Testis (tissue), 3 donors: ENCODE measurements around the gene CNKSR1. TPM values are rescaled to one million over a fixed set of nuclear protein-coding genes. Genes with fewer than 3 reads are reported as not detected.

Source experiments
- DNase-seq: peaks from one replicate; pipeline ENCODE4 v3.0.0-alpha.2; 2019
- H3K27ac ChIP-seq, 2 donors: fragments of 200-600 bp; sonication (generic); one replicate each; pipeline ENCODE4 v1.5.1; 2019
- H3K27me3 ChIP-seq: fragments of 200-600 bp; sonication (generic); one replicate; pipeline ENCODE4 v1.5.1; 2019
- H3K36me3 ChIP-seq: fragments of 200-600 bp; sonication (generic); one replicate; pipeline ENCODE4 v1.5.1; 2017; ENCODE audit warnings: low read depth; ENCODE audit errors: missing control alignments
- H3K4me1 ChIP-seq: fragments of 200-600 bp; sonication (generic); one replicate; pipeline ENCODE4 v1.5.1; 2019
- H3K4me3 ChIP-seq, 2 donors: fragments of 200-600 bp; sonication (generic); one replicate each; pipeline ENCODE4 v1.5.1; 2017 to 2019
- H3K9me3 ChIP-seq: fragments of 200-600 bp; sonication (generic); one replicate; pipeline ENCODE4 v1.5.1; 2017
- POLR2A ChIP-seq: fragments of 450-650 bp; IDR thresholded peaks from one replicate; pipeline ENCODE4 v1.6.1; 2017; ENCODE audit warnings: antibody characterized with exemption, mild to moderate bottlenecking, moderate library complexity
- WGBS, 2 donors: methylation state at CpG; one replicate each; pipeline ENCODE4 v1.1.5; 2018; 5-methylcytosine and 5-hydroxymethylcytosine counted together
- intact Hi-C: fragments of 100-400 bp; cut with DNase I; formaldehyde crosslinking; loops from one replicate; pipeline ENCODE4 v1.15.1; 2023; ENCODE audit warnings: low total_unique reads
- polyA plus RNA-seq: library from polyadenylated mRNA; stranded (reverse); fragments of 350-450 nt; fragmentation: Illumina TruSeq; extraction: RNeasy Lipid Tissue Mini Kit (QIAGEN cat#74804); gene quantifications from one replicate; pipeline ENCODE4 v1.2.3, GENCODE V29; 2014; ENCODE audit warnings: low read depth, low replicate concordance; ENCODE audit not compliant: insufficient read depth
- total RNA-seq, 2 donors: library from RNA; depleted of rRNA; stranded (reverse); fragments of >200 nt; gene quantifications; one replicate each; pipeline ENCODE4 v1.2.3, GENCODE V29; 2016
- TF ChIP-seq, protein P1 (sequence below), 3 experiments: fragments of 450-650 bp in 2 of 3; fragments of 200-600 bp in 1 of 3; sonication (generic) in 1 of 3; IDR thresholded peaks; one replicate each; pipeline ENCODE4 v1.5.1; 2016 to 2019; ENCODE audit warnings: antibody characterized with exemption in 3 of 3, mild to moderate bottlenecking in 2 of 3, moderate library complexity in 1 of 3

Gene CNKSR1
- total and polyA plus RNA-seq, 3 donors from 2014 or later = 2.7 to 9.6 (median 7.6) TPM

DNA sequence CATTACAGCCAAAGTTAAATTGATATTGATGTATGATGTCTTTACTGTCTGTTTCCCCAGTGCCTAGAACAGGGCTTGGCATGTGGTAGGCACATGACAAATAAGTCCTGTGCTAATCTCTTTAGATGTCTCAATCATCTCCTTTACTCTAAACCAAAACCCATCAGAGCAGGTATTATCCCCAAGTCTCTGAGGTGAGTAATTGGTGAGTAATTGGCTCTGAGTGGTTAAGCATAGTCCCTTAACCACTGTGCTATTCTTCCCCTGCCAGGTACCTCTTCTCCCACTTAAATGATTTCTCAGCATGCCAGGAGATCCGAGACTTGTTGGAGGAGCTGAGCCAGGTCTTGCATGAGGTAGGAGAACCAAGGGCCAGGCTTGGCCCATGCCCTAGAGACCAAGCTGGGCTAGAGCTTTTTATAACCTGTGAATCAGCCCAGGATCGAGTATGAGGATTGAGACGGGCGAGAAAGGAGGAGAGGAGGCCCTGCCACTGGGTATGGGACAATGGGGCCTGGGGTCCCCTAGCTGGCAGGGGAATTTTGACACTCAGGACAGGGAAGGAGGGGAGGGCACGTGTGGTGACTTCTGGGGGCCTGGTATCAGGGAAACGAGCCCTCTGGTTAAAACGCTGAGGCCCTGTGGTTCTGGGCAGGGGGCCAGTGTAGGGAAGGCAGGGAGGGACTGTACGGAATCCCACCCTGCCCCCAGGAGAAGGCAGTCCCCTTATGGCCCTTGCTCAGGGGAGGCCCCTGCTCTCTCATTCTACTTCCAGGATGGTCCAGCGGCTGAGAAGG, 4.5 kb downstream of the CNKSR1 start:
- no peak overlapping the region for H3K4me3 ChIP-seq
- no peaks in the 10 kb centered on the region for H3K9me3 ChIP-seq
- no peaks in the 10 kb centered on the region for H3K4me1 ChIP-seq
- WGBS, 2 donors = 76 to 86% methylated on average over 8 to 9 of the region's 9 CpGs
- H3K27ac ChIP-seq = no peak overlapping the region
- intact Hi-C loops = no loop called here
- TF ChIP-seq, protein P1, sequence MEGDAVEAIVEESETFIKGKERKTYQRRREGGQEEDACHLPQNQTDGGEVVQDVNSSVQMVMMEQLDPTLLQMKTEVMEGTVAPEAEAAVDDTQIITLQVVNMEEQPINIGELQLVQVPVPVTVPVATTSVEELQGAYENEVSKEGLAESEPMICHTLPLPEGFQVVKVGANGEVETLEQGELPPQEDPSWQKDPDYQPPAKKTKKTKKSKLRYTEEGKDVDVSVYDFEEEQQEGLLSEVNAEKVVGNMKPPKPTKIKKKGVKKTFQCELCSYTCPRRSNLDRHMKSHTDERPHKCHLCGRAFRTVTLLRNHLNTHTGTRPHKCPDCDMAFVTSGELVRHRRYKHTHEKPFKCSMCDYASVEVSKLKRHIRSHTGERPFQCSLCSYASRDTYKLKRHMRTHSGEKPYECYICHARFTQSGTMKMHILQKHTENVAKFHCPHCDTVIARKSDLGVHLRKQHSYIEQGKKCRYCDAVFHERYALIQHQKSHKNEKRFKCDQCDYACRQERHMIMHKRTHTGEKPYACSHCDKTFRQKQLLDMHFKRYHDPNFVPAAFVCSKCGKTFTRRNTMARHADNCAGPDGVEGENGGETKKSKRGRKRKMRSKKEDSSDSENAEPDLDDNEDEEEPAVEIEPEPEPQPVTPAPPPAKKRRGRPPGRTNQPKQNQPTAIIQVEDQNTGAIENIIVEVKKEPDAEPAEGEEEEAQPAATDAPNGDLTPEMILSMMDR (IDR thresholded peaks at IDR 0.05) = no peak
- TF ChIP-seq POLR2A = no peak
- DNase-seq = no peak
- no peaks in the 10 kb centered on the region for H3K36me3 ChIP-seq
- no peaks in the 10 kb centered on the region for H3K27me3 ChIP-seq

DNA sequence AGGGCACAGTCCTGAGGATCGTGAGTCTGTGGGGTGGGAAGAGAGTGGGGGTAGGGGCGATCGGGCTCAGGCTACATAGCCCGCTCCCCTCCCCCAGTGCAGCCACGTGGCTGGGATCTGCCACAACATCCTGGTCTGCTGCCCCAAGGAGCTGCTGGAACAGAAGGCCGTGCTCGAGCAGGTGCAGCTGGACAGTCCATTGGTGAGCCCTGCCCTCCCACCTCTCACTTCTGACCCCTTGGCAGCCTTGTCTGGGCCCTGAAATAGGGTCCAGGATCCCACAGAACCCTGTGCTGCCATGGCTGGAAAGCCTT, 5.0 kb downstream of the CNKSR1 start:
- DNase-seq = no peak
- WGBS, 2 donors = 85 to 87% methylated on average over 6 to 7 of the region's 7 CpGs
- no peak overlapping the region for H3K4me3 ChIP-seq
- no peak overlapping the region for H3K27ac ChIP-seq
- intact Hi-C loops = no loop called here
- H3K27me3 ChIP-seq = no peaks in the 10 kb centered on the region
- TF ChIP-seq, protein P1 (IDR thresholded peaks at IDR 0.05) = no peak
- no peak for TF ChIP-seq POLR2A
- no peaks in the 10 kb centered on the region for H3K4me1 ChIP-seq
- no peaks in the 10 kb centered on the region for H3K36me3 ChIP-seq
- H3K9me3 ChIP-seq = no peaks in the 10 kb centered on the region

DNA sequence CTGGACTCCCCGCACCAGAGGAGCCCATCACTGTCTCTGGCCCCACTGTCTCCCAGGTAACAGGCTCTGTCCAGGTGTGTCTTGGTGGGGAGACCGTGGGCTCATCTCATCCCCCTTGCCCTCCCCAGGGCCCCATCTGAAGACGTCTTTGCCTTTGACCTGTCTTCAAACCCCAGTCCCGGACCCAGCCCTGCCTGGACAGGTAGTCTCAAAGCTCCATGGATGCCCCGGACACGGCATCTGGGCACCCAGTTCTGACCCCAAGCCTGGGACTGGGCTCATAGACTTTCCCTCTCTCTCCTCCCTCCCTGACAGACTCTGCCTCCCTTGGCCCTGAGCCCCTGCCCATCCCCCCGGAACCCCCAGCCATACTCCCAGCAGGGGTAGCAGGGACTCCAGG, 6.8 kb downstream of the CNKSR1 start:
- intact Hi-C loops = no loop called here
- 88 to 94% methylated on average over 6 to 7 of the region's 7 CpGs for WGBS, 2 donors

DNA sequence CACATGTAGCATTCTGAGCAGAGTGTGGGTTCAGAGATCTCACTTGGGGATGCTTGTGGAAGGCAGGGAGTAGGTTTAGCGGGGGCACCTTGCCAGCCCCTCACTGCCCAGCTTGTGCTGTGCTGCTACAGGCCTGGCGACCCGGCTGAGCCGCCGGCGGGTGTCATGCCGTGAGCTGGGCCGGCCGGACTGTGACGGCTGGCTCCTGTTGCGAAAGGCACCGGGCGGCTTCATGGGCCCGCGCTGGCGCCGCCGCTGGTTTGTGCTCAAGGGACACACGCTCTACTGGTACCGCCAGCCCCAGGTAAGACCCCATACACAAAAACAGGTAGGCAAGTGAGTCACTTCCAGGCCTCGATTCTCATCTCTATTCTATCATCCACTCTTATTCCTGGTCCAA, 7.6 kb downstream of the CNKSR1 start:
- TF ChIP-seq, protein P1 (IDR thresholded peaks at IDR 0.05) = no peak
- TF ChIP-seq POLR2A = no peak

More for the DNA sequence above, 6.8 kb downstream of the CNKSR1 start:
- no peaks in the 10 kb centered on the region for H3K36me3 ChIP-seq
- no peak overlapping the region for H3K27ac ChIP-seq
- no peaks in the 10 kb centered on the region for H3K4me1 ChIP-seq
- DNase-seq = no peak
- H3K27me3 ChIP-seq = no peaks in the 10 kb centered on the region
- no peaks in the 10 kb centered on the region for H3K9me3 ChIP-seq
- TF ChIP-seq, protein P1 (IDR thresholded peaks at IDR 0.05) = no peak
- no peak overlapping the region for H3K4me3 ChIP-seq

DNA sequence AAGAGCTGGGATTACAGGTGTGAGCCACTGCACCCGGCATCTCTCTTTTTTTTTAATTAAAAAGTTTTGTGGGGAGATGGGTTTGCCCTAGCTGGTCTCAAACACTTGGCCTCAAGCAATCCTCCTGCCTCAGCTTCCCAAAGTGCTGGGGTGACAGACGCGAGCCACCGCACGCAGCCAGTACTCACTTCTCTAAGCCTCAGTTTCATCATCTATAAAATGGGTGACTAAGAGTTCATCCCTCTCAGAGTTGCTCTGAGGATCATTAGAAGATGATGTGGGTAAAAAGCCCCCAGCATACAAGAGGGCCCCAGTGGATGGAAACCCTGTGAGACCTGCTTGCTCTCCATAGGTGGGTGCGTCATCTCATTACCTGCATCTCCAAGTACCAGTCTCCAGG, 10.6 kb downstream of the CNKSR1 start:
- Histone ChIP-seq H3K9me3 (no peaks in the 10 kb centered on the region), H3K4me3 (no peak overlapping the region), H3K27me3 (no peaks in the 10 kb centered on the region), H3K27ac (no peak overlapping the region), H3K36me3 (no peaks in the 10 kb centered on the region), H3K4me1 (no peaks in the 10 kb centered on the region)
- no peak for DNase-seq
- WGBS, 2 donors = 93 to 98% methylated on average over 6 of the region's 6 CpGs
- intact Hi-C loops = no loop called here
- no peak for TF ChIP-seq POLR2A
- TF ChIP-seq, protein P1 (IDR thresholded peaks at IDR 0.05) = no peak

More for the DNA sequence above, 7.6 kb downstream of the CNKSR1 start:
- no peak overlapping the region for H3K4me3 ChIP-seq
- no peak for DNase-seq
- no peaks in the 10 kb centered on the region for H3K27me3 ChIP-seq
- H3K36me3 ChIP-seq = no peaks in the 10 kb centered on the region
- 95 to 97% methylated on average over 19 to 21 of the region's 21 CpGs for WGBS, 2 donors
- no peaks in the 10 kb centered on the region for H3K9me3 ChIP-seq
- H3K4me1 ChIP-seq = no peaks in the 10 kb centered on the region
- intact Hi-C loops = no loop called here
- H3K27ac ChIP-seq = no peak overlapping the region
